Suppressor macrophage treated with lipopolysaccharide for 4 hours (primary cell): ENCODE results near the gene SMIM41.

Experiments
- DNase-seq: peaks from one replicate; pipeline ENCODE4 v3.0.0-alpha.2; 2020

Gene SMIM41

DNA sequence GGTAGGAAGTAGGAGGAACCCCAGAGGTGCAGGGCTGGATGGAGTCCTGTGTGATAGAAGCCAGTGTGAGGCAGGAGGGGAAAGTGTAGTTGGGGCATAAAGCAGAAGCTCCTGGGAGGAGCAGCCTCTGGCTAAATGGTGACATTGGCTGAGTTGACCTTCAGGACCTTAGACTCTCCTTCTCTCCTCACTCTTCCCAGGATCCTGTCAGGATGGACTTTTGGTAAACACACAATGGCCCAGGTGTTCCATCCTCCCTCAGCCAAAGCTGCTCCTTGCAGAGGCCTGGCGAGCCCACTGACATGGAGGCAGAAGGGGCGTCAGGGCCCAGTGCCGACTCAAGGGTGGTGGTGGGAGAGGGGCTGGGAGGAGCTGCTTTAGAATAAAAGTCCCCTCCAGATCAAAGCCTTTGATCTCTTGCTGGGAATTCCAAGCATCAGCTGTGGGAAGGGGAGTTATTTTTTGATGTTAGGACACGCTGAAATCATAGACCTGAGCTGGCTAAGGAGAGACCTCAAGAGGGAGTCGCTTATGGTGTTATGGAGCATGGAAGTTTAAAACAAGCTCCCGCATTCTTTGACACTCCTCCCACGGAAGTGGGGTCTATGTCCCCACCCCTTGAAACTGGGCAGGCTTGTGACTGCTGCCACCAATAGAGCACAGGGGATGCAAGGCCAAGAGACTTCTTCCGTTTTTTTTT is 44.1 kb downstream of the SMIM41 start:
- no peak for DNase-seq

DNA sequence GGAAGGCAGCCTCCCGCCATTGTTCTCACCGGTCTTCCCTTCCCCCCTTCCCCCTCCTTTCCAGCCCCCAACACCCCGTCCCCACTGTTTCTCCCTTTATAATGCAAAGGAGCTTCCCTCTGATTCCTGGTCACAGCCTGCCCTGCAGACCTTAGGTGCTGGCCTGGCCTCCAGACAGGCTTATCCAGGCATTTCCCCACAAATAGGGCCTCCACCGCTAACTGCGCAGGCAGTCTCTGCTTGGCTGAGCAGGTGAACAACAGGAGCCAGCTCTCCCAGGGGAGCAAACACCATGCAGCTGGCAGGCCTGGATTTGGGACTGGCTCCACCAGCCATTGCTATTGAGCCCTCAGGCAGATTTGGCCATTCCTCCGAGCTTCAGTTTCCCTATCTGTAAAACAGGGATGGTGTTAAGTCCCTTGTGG is 46.0 kb downstream of the SMIM41 start:
- DNase-seq = no peak

DNA sequence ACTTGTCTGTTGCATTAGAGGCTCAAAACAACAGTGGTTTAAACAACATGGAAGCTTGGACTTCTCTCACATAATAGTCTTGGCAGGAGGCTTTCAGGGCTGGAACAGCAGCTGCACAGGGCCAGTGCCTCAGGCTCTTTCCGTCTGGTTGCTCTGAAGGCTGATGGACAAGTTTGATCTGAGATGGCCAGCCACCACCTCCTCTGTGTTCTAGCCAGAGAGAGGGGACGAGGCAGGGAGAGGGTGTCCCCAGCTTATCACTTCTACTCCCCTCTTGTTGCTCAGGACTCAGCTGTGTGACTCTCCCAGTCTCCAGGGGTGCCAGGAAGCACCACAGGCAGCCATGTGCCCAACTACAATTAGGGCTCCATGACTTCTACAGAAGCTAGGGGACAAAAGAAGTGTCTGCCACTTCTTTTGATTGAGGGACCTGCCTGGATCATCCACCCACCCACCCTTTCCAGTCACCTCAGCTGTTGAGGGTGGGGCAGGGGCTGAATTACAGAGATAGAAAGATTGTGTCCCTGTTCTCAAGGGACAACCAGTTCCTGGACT is 46.6 kb downstream of the SMIM41 start:
- no peak for DNase-seq

DNA sequence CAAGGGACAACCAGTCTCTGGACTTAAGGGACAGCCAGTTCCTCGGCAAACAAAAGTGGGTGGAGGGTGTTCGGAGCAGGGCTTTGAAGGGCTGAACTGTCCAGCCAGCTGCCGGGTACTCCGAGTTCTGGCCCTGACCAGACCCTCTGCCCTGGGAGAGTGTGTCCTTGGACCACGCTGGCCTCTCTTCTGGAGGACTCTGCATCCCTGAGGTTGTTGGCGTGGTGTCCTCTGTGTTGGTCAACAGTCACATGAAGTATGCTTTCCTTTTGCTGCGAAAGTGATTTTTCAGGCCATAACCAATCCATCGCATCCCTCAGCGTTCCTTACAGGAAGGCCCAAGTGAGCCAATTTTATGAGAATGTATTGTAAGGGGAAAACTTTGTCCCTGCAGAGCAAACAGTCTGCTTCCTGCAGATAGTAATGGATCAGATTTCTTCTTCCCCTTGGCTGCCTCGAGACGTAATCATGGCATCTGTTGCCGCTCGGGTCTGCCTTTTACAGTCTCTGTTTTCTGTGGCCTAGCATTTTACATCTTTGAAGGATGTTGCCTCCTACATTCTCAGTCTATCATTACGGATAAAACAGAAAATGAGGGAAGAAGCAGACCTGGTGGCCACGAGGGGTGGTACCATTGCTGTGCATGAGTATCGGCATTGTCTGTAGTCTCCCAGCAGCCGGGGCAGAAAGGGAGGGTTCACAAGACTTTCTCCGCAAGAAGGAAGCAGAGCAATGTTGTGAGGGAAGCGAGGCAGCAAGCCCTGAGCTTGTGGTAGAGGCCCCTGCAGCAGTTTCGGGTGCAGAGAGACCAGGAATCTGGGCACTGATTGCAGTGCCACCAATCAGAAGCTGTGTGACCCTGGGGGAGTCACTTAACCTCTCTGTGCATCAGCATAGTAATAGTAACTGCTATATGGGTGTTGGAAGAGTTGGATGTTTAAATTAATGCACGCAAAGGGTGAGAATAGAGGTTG is 47.4 kb downstream of the SMIM41 start:
- DNase-seq = no peak

DNA sequence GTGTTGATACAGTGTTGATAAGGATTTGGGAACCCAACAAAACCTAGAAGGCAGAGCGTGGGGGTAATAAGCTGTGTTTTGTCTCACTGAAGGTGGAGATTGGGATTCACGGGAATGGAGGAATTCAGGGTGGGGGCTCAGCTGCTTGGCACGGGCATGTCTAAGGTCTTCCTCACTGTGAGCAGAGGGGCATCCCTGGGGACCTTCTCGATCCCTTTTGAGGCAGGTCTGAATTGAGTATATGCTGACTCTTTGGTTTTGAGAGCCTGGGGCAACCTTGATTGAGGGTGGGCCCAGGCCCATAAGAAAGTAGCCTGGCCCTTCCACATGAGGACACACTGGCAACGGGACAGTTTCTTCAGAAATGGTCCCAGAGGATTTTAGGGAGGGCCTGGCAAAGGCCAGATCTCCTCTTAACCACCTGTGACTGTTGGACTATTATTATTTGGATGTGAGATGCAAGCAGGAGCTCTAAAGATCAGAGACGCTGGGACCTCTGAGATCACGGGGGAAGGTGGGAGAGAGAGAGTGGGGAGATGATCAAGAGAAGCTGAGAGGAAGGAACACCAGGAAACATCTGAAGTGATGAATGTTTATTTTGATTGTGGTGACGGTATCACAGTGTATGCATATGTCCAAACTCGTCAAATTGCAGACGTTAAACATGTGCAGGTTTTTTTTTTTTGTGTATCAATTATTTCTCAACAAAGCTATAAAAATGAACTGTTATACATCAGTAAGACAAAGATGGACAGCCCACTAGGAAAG is 48.4 kb downstream of the SMIM41 start:
- DNase-seq = no peak

DNA sequence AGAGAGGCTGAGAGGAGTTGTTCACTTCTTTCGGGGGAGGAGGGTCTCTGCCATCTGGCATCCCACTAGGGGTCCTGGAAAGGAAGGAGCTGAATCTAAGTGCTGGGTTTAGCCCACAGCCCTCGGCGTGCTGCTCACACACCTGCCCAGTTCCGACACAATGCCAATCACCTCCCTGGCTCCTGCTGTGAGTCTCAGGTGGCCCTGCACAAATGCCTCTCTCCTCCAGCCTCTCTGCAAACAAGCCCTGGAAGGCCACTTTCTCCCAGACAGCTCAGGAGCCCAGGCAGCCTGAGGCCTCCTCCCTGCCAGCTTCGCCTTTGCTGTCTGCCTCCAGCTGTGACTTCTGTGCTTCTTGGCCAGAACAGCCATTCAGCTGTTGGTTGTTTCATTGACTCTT is 51.2 kb downstream of the SMIM41 start:
- DNase-seq = no peak

DNA sequence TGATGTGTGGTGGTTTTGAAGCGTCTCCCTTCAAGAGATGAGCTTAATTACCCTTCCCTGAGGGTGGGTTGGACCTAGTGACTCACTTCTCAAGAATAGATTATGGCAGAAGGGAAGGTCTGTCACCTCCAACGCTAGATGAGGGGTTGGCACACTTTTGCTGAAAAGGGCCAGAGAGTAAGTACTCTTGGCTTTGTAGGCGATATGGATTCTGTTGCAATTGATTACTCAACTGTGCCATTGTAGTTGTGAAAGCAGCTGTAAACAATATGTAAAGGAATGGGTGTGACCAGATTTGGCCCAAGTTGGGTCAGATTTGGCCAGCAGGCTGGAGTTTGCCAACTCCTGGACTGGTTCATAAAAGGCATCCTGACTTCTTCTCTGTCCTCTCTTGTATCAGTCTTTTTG is 53.3 kb downstream of the SMIM41 start:
- peak; percentile 65 for DNase-seq

DNA sequence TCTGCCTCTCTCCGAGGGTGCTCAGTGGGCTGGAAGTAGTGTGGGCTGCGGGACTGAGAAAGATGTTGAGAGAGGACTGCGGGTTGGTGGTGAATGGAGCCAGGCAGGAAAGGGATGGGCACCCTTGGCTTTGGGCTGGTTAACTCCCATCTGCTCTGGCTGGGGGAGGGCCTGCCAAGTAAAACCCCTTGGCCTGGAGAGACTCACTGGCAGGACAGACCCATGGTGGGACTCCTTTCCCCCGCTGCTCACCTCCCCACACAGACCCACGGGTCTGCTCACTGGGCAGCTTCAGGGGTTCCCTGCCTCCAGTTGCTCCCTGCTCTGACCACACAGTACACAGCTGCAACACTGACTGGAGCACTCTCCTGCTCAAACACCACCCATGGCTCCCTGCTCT is 58.2 kb downstream of the SMIM41 start:
- no peak for DNase-seq

DNA sequence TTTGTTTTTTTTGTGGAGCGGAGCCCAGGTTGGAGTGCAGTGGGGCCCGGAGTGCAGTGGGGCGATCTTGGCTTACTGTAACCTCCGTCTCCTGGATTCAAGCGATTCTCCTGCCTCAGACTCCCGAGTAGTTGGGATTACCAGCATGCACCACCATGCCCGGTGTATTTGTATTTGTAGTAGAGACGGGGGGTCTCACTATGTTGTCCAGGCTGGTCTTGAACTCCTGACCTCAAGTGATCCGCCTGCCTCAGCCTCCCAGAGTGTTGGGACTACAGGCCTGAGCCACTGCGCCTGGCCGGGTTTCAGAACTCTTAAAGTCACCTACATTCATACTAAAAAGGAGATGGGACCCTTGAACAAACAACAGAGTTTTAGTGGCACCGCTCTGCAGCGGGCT is 59.6 kb downstream of the SMIM41 start:
- DNase-seq = no peak

DNA sequence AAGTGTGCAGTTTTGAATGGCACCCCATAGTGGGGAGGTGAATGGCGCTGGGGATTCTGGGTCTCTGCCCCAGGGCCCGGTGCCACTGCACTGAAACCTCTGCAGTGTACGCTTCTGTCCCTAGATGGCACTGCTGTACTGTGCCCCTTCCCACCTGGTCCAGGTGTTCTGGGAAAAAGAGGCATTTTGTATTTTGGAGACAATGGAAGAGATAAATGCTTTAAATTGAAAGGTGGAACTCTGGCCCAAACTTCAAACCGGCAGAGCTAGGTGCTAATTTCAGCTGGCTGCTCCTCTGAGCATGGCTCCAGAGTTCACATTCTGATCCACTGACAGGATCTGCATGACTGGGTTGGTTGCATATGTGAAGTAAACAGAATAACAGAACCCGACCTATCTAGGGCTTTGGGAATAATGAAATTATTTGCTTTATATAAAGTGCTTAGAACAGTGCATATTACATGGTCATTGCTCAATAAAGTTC is 60.1 kb downstream of the SMIM41 start:
- no peak for DNase-seq

DNA sequence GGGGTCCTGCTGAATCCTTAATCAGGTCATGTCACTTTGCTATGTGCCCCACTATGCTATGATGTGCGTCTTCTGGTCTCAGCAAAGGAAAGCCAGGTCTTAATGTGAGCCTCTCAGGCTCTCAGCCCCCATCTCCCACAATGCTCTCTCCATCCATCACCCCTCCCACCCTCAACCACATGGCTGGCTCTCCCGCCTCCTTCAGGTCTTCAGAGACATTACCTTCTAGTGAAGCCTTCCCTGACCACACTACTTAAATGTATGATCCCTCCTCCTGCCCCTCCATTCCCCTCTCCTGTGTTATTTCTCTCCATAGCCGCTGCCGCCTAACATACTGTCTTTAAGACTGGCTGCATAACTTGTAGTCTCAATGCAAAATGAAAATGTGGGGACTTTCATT is 61.8 kb downstream of the SMIM41 start:
- no peak for DNase-seq

DNA sequence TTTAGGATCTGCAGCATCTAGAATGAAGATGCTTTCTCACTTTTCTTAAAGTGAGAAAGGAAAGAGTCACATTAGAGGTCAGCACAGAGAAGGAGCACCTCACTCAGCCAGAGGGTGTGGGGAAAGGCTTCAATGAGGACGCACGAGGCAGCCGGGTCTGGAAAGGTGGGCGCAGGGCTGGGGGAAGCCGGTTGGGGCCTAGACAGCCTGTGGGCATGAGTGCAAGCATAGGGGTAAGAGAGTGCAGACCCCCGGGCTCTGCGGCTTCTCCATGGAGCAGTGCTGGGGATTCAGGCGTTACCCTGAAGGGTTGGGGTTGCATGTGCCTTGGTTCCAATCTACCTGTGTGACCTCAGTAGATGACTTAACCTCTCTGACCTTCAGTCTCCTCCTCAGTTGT is 62.4 kb downstream of the SMIM41 start:
- no peak for DNase-seq

DNA sequence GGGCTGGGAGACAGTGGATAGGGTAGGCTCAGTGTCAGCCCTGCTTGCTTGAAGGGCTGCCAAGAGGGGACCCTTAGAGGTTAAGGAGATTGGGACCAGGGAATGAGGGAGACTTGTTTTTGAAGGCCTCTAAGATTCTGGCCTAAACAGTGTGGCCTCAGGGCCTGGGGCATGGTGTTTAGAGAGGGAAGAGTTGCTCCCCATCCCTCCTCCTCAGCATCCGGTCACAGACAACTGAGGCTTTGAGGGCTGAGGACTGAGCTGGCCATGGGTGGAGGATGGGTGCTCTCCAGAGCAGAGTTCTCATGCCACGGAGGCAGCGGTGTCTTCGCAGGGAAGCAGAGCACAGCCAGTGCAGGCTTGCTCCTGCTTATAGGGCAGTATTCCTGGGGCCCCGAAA is 62.9 kb downstream of the SMIM41 start:
- no peak for DNase-seq

DNA sequence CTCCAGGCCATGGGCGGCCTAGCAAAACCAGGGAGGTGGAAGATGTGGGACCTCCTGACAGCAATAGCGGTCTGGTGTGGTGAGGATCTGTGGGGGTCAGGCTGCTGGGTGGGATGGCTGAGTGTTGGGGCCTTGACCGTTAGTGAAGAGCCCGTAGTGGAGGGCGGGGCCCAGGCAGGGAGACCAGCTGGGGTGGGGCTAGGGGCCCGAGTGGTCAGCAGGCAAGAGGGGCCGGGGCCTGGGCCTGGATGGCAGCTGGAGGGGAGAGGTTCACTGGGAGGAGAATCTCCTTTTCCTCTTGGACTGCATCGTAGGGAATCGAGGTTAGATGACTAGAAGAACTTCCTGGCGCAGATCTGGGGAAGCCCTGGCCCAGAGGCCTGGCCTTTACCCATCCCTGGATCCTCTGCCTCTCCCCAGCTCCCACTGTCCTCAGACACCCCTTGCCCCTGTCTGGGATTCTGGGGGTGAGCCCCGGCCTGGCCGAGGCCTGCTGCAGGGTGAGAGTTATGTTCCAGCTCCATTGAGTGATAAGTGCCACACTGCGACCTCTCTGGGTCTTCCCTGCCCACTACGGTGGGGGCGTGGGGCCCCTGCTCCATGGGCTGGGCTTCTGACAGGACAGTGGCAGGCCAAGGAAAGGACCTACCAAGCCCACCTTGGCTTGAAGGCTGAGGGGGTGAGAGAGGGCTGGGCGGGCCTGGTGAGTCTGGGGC is 65.2 kb downstream of the SMIM41 start:
- no peak for DNase-seq

DNA sequence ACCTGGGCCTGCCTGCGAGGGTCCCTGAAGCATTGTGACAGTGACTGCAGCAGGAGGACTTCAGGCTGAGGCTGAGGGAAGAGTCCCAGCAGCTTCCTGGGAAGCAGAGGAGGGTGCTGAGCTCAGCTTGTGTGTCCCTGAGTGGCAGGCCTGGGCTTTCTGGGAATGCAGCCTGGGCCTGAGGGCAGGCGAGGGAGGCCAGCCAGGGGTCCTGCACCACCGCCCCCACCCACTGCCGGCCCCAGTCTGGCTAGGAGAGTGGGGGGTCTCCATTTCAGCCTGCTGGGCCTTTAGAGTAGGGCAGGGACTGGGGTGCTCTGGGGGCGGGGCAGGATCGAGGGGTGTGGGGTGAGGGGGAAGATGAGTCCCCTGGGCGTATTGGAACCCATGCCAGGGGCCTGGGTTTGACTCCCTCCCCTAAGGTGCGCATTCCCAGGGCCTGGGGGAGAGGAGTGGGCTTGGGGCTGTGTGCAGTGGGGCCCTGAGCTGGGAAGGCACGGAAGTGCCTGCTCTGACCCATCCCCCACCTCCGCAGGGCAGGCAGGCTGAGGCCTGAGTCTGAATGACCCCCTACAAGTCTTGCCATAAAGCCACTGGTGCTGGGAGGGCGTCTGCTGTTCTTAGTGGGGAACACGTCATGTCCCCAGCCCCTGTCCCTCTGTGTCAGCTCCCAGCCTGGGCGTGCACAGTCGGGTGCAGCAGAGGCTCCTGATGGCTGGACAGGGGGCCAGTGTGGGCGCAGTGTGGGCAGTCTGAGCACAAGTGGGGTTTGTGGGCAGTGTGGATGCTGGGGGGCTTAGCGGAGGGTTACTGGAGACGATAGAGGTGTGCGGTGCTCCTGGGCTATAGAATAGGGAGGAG is 66.0 kb downstream of the SMIM41 start:
- no peak for DNase-seq

DNA sequence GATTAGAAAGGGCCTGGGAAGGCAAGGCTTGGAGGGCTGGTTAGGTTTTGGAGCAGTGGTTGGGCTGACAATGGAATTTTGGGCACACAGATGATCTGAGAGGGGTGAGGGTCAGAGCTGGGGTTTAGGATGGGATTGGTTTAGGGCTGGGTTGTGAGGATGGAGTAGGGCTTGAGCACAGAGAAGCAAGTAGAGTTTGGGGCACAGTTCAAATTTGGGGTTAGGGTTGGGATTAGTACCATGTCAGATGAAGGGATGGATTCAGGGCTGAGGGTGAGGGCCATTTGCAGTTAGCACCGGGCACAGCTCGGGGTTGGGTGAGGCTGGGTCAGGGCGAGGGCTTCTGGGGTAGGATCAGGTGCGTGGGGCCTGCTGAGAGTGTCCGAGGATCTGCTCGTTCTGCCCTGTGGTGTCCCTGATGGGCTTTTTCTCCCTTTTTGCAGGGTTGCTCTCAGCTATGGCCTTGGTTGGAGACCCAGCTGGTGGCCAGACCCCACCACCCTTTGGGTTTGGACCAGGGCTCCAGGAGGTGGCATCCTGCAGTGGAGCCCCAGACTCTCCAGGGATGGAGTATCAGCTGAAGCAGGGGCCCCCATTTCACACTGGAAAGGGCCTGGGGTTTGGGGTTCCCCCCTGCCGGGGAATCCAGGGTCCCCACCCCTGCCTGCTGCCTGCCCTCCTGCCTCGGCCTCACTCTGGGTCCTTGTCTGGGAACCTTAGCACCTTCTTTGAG is 66.8 kb downstream of the SMIM41 start:
- DNase-seq = no peak

DNA sequence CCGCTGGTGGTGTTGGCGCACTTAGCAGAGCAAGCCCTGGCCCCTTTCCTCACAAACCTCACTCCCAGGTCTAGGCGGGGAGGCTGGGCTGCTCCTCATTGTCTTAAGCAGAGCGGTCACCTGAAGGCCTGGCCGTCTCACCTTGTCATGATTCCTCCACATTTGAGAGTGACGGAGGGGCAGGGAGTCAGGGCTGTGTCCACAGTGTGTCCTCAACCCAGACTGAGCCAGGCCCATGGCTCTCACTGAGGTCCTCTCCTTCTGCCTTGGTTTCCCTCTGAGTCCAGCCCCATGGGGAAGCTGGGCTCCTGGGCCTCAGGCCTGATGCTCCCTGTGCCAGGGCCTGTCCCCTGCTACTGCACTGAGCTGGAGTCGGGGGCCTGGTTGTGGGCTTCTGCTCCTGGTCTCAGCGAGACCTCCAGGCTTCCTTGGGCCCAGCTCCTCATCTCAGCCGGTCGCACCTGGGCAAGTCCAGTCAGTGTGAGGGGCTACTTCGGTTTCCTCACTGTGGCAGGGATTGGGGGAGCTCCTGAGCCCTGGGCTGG is 67.4 kb downstream of the SMIM41 start:
- DNase-seq = no peak

DNA sequence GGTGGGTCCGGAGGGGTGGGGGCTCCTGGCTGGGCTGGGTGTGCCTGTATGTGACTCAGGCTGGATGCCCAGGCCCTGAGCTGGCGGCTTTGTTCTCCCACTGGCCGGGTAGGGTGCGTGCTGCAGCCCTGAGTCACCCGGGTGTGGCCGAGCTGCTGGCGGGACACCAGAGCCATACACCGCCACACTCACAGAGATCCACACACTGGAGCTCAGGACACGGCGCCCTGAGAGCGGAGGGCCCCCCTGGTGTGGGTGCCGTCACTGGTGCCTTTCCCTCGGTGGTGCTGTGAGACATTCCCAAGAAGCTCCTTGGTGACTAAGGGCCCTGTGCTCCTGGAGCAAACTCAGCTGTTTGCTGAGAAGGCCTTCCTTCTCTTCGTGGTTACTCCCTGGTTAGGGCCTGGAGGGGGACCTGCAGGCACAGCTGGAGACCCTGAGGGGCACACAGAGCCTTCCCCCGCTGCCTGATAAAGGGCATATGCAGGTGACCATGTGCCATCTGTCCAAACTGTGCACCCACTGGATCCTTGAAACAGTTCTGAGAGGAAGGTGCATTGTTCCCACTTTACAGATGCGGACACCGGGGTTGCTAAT is 68.0 kb downstream of the SMIM41 start:
- peak; percentile 74 for DNase-seq

DNA sequence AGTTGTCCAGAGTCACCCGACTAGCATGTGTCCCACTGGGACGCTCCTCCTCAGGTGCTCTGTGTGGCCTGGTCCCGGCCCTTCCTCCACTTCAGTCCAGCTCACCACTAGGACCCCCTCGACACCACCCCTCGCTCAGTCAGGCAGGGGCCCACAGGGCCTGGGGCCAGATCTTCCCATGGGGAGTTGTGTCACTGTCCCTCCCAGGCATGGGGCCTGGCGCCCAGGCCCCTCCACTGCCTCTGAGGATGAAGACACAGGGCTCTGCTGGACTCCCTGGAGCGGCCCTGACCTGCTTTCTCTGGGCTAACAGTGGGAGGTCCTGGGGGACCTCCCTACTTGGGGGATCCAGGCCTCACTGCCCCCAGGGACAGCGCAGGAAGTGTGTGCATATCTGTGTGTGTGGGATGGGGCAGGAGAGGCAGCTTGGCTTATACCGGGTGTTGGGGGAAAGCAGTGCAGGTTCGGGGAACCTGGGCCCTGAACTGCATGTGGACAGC is 68.5 kb downstream of the SMIM41 start:
- no peak for DNase-seq
